Measurements from ENCODE around the gene TSPAN15. TPM values are rescaled to one million over a fixed set of nuclear protein-coding genes. Genes with fewer than 3 reads are reported as not detected.

The TSPAN15 gene
- total RNA-seq, 4 donors from 2014 or later, result 17.2 to 58.1 (median 24.4) TPM

GRCh38 chr10:69500864-69501468, 49.7 kb downstream of the TSPAN15 start:
- no peak overlapping the region for H3K27ac ChIP-seq
- no peaks in the 10 kb centered on the region for H3K27me3 ChIP-seq
- H3K9me3 ChIP-seq, result no peaks in the 10 kb centered on the region
- H3K4me1 ChIP-seq, result no peaks in the 10 kb centered on the region
- no peaks in the 10 kb centered on the region for H3K36me3 ChIP-seq
- peak in 1 of 2 donors; percentile 9 for DNase-seq
- no peak overlapping the region for H3K4me3 ChIP-seq
- intact Hi-C loops (cut with DNase I; ENCODE audit: low total_unique reads), result no loop called here
- no peak for TF ChIP-seq POLR2A (IDR thresholded peaks at IDR 0.05)
- TF ChIP-seq, protein P1, sequence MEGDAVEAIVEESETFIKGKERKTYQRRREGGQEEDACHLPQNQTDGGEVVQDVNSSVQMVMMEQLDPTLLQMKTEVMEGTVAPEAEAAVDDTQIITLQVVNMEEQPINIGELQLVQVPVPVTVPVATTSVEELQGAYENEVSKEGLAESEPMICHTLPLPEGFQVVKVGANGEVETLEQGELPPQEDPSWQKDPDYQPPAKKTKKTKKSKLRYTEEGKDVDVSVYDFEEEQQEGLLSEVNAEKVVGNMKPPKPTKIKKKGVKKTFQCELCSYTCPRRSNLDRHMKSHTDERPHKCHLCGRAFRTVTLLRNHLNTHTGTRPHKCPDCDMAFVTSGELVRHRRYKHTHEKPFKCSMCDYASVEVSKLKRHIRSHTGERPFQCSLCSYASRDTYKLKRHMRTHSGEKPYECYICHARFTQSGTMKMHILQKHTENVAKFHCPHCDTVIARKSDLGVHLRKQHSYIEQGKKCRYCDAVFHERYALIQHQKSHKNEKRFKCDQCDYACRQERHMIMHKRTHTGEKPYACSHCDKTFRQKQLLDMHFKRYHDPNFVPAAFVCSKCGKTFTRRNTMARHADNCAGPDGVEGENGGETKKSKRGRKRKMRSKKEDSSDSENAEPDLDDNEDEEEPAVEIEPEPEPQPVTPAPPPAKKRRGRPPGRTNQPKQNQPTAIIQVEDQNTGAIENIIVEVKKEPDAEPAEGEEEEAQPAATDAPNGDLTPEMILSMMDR (IDR thresholded peaks at IDR 0.05), result no peak

- H3K36me3 ChIP-seq, result no peaks in the 10 kb centered on the region
- intact Hi-C loops (cut with DNase I; ENCODE audit: low total_unique reads), result no loop called here
- H3K4me1 ChIP-seq, result no peaks in the 10 kb centered on the region
- H3K9me3 ChIP-seq, result no peaks in the 10 kb centered on the region
- no peak overlapping the region for H3K27ac ChIP-seq
- peak in 1 of 2 donors; percentile 4 for DNase-seq
- H3K4me3 ChIP-seq, result no peak overlapping the region
- TF ChIP-seq POLR2A (IDR thresholded peaks at IDR 0.05), result no peak
- TF ChIP-seq, protein P1 (IDR thresholded peaks at IDR 0.05), result no peak
- H3K27me3 ChIP-seq, result no peaks in the 10 kb centered on the region
These were observed 50.4 kb downstream of the TSPAN15 start for GRCh38 chr10:69501657-69502056.

DNA sequence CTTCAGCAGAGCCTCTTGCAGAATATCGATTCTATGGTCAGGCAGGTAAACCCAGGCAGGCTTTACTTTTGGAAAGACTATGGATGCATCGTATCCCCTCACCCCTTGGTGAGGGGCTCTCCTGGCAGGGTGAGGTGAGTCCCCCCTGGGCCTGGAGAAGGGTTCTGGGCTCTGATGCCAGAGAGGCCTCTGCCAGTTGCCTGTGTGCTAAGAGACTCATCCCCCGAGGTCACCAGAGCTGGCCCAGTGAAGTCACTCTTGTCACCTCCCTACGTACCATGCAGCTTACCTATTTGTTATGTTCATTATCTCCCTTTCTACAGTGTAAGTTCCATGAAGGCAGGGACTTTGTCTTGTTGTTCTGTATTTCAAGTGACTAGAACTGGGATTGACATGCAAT, 51.3 kb downstream of the TSPAN15 start:
- Histone ChIP-seq H3K4me1 (peaks cover 0 to 2% of the 10 kb centered on the region in 2 donors), H3K4me3 (no peak overlapping the region), H3K36me3 (no peaks in the 10 kb centered on the region), H3K27me3 (no peaks in the 10 kb centered on the region), H3K9me3 (no peaks in the 10 kb centered on the region), H3K27ac (no peak overlapping the region)
- no peak for DNase-seq
- intact Hi-C loops (cut with DNase I; ENCODE audit: low total_unique reads), result no loop called here
- TF ChIP-seq, protein P1 (IDR thresholded peaks at IDR 0.05), result no peak
- TF ChIP-seq POLR2A (IDR thresholded peaks at IDR 0.05), result no peak

- peaks cover 0 to 4% of the 10 kb centered on the region in 2 donors for H3K4me1 ChIP-seq
- DNase-seq, result peak in 1 of 2 donors; percentile 15
- intact Hi-C loops (cut with DNase I; ENCODE audit: low total_unique reads), result no loop called here
- no peaks in the 10 kb centered on the region for H3K9me3 ChIP-seq
- TF ChIP-seq, protein P1 (IDR thresholded peaks at IDR 0.05), result no peak
- H3K27ac ChIP-seq, result no peak overlapping the region
- no peak overlapping the region for H3K4me3 ChIP-seq
- no peaks in the 10 kb centered on the region for H3K27me3 ChIP-seq
- H3K36me3 ChIP-seq, result no peaks in the 10 kb centered on the region
These were observed 52.0 kb downstream of the TSPAN15 start for GRCh38 chr10:69503001-69503895.

GRCh38 chr10:69503896-69504265, 52.6 kb downstream of the TSPAN15 start:
- H3K27me3 ChIP-seq, result no peaks in the 10 kb centered on the region
- H3K9me3 ChIP-seq, result no peaks in the 10 kb centered on the region
- peaks cover 0 to 4% of the 10 kb centered on the region in 2 donors for H3K4me1 ChIP-seq
- H3K4me3 ChIP-seq, result no peak overlapping the region
- H3K36me3 ChIP-seq, result no peaks in the 10 kb centered on the region
- intact Hi-C loops (cut with DNase I; ENCODE audit: low total_unique reads), result no loop called here
- no peak for TF ChIP-seq POLR2A (IDR thresholded peaks at IDR 0.05)
- no peak for DNase-seq
- H3K27ac ChIP-seq, result no peak overlapping the region
